HepG2 (cell line): ENCODE measurements around the gene EGF. TPM values are rescaled to one million over a fixed set of nuclear protein-coding genes. Genes with fewer than 3 reads are reported as not detected.

Experiments used
- ATAC-seq: fragments of 200-7000 bp; cut with Tn5 transposase; 3 replicates; pipeline ENCODE4 v1.9.1; 2020; ENCODE audit warnings: mild to moderate bottlenecking, moderate library complexity
- BruUV-seq: library from RNA; stranded (reverse); fragments of 400-500 nt; replicated peaks from 2 replicates; lab custom pipeline; 2021; lab: Mats Ljungman, UMichigan
- CTCF ChIA-PET: fragments of 300-600 bp; formaldehyde crosslinking; extraction: SDS; loops from one replicate; lab custom pipeline; 2021; ENCODE audit warnings: low total read pairs, inconsistent platforms, low intra/inter-chr PET ratio; lab: Yijun Ruan, JAX
- POLR2A ChIA-PET: fragments of 350-600 bp; sonication (Branson Sonifier 250); formaldehyde crosslinking; loops from one replicate; lab custom pipeline; 2020; ENCODE audit warnings: antibody characterized with exemption, inconsistent platforms; lab: Yijun Ruan, JAX
- DNase-seq: peaks from one replicate; pipeline ENCODE4 v3.0.0-alpha.2; 2015; ENCODE audit warnings: low spot score
- FAIRE-seq: peaks from 3 replicates; lab custom pipeline; 2011; peaks lifted over from hg19 to GRCh38; lab: Jason Lieb, UNC
- H2AFZ ChIP-seq: one replicate; pipeline ENCODE4 v1.6.1; 2011; ENCODE audit warnings: low read length, inconsistent platforms
- H3K27ac ChIP-seq: fragments of 300-600 bp; 3 replicates; pipeline ENCODE4 v1.8.0; 2011; ENCODE audit warnings: mixed run types, mild to moderate bottlenecking, mixed read lengths, low read length, inconsistent platforms; ENCODE audit not compliant: insufficient read depth; ENCODE audit errors: extremely low read length
- H3K27me3 ChIP-seq, 2 experiments: fragments of 200-600 bp in 1 of 2; 2 replicates in 1 of 2; 3 replicates in 1 of 2; pipeline versions ENCODE4 v1.6.0 to v1.8.0; 2011; ENCODE audit warnings: low read length in 2 of 2, mild to moderate bottlenecking in 2 of 2, moderate library complexity in 2 of 2, inconsistent platforms in 1 of 2; ENCODE audit not compliant: insufficient read depth in 2 of 2, control insufficient read depth in 1 of 2
- H3K36me3 ChIP-seq, 2 experiments: fragments of 200-600 bp in 1 of 2; replicated peaks in 1 of 2; 2 replicates in 1 of 2; 3 replicates in 1 of 2; pipeline versions ENCODE4 v1.5.1 to v1.8.0; 2011; ENCODE audit warnings: low read length in 2 of 2, inconsistent platforms in 1 of 2; ENCODE audit not compliant: insufficient read depth in 2 of 2, control insufficient read depth in 1 of 2
- H3K4me1 ChIP-seq: 2 replicates; pipeline ENCODE4 v1.5.1; 2012; ENCODE audit warnings: low read length, inconsistent platforms; ENCODE audit not compliant: insufficient read depth
- H3K4me2 ChIP-seq: 2 replicates; pipeline ENCODE4 v1.6.0; 2011; ENCODE audit warnings: low read depth, low read length, inconsistent platforms
- H3K4me3 ChIP-seq, 3 experiments: fragments of 200-600 bp in 1 of 3; sonication (generic), shearing (Covaris generic) in 1 of 3; replicated peaks in 1 of 3; 2 replicates each; pipeline ENCODE4 v1.5.1; 2011 to 2016; ENCODE audit warnings: low read length in 3 of 3, inconsistent platforms in 2 of 3, low read depth in 2 of 3, mild to moderate bottlenecking in 2 of 3, control low read depth in 1 of 3, mixed read lengths in 1 of 3; ENCODE audit not compliant: insufficient read depth in 1 of 3
- H3K79me2 ChIP-seq: one replicate; pipeline ENCODE4 v1.6.1; 2011; ENCODE audit warnings: low read length, inconsistent platforms; ENCODE audit not compliant: insufficient read depth
- H3K9ac ChIP-seq: 2 replicates; pipeline ENCODE4 v1.6.0; 2011; ENCODE audit warnings: mild to moderate bottlenecking, low read depth, low read length, inconsistent platforms; ENCODE audit not compliant: insufficient read depth
- H3K9me3 ChIP-seq: 2 replicates; pipeline ENCODE4 v1.5.1; 2012; ENCODE audit warnings: mild to moderate bottlenecking, low read length
- H4K20me1 ChIP-seq: 2 replicates; pipeline ENCODE4 v1.6.0; 2011; ENCODE audit warnings: inconsistent platforms, mild to moderate bottlenecking, low read length, moderate library complexity; ENCODE audit not compliant: insufficient read depth
- HIVEP1 ChIP-seq: sonication (generic); formaldehyde crosslinking; IDR thresholded peaks from 2 replicates; pipeline ENCODE4 v1.4.0; 2020; ENCODE audit warnings: mild to moderate bottlenecking, missing genetic modification reagents
- HNF1B ChIP-seq: sonication (generic); formaldehyde crosslinking; IDR thresholded peaks from 2 replicates; pipeline ENCODE4 v1.5.1; 2020; ENCODE audit warnings: mild to moderate bottlenecking, moderate library complexity, missing genetic modification reagents
- KDM3A ChIP-seq: IDR thresholded peaks from 2 replicates; pipeline ENCODE4 v1.6.1; 2018; ENCODE audit warnings: low read depth, missing compliant biosample characterization
- KDM6A ChIP-seq: IDR thresholded peaks from 2 replicates; pipeline ENCODE4 v1.6.1; 2016; ENCODE audit warnings: low read depth
- WIZ ChIP-seq: sonication (generic); formaldehyde crosslinking; IDR thresholded peaks from 2 replicates; pipeline ENCODE4 v1.5.1; 2020; ENCODE audit warnings: mild to moderate bottlenecking, missing genetic modification reagents
- YEATS4 ChIP-seq: sonication (generic); formaldehyde crosslinking; IDR thresholded peaks from 2 replicates; pipeline ENCODE4 v1.4.0; 2020; ENCODE audit warnings: missing genetic modification reagents, borderline replicate concordance
- ZKSCAN5 ChIP-seq: sonication (generic); formaldehyde crosslinking; IDR thresholded peaks from 2 replicates; pipeline ENCODE4 v1.5.1; 2020; ENCODE audit warnings: mild to moderate bottlenecking, missing genetic modification reagents
- ZNF660 ChIP-seq: sonication (generic); formaldehyde crosslinking; IDR thresholded peaks from 2 replicates; pipeline ENCODE4 v1.5.1; 2020; ENCODE audit warnings: mild to moderate bottlenecking, low read depth, missing genetic modification reagents, borderline replicate concordance
- ZNF720 ChIP-seq: sonication (generic); formaldehyde crosslinking; IDR thresholded peaks from 2 replicates; pipeline ENCODE4 v1.4.0; 2020; ENCODE audit warnings: missing genetic modification reagents
- ZNF879 ChIP-seq: sonication (generic); formaldehyde crosslinking; IDR thresholded peaks from 2 replicates; pipeline ENCODE4 v1.8.1; 2023; ENCODE audit warnings: missing genetic modification reagents
- WGBS: methylation state at CpG from one replicate; pipeline ENCODE4 v1.1.6; 2017; ENCODE audit warnings: low lambda C conversion rate; 5-methylcytosine and 5-hydroxymethylcytosine counted together
- in situ Hi-C: cut with HindIII; loops from 2 replicates; pipeline ENCODE4 v1.10.0; 2017; ENCODE audit warnings: low pct_unique_long_range_greater_than_20kb; ENCODE audit not compliant: extremely low pct_ligation_motif_present
- intact Hi-C: fragments of 100-400 bp; cut with micrococcal nuclease; formaldehyde crosslinking; loops from one replicate; pipeline ENCODE4 v1.10.0; 2022; ENCODE audit not compliant: unreplicated experiment
- polyA plus RNA-seq, 8 experiments: library from polyadenylated mRNA; depleted of rRNA in 3 of 8; stranded (reverse) in 7 of 8; unstranded in 1 of 8; fragments of >200 nt; fragmentation: Illumina TruSeq in 4 of 8; extraction: Trizol in 4 of 8; gene quantifications; 2 replicates each; pipeline versions ENCODE4 v1.2.1 to v1.2.3, GENCODE V29; 2011 to 2016; ENCODE audit warnings: low read depth in 4 of 8, missing spikeins in 1 of 8, mixed read lengths in 1 of 8; ENCODE audit not compliant: insufficient read depth in 1 of 8
- total RNA-seq, 5 experiments: library from RNA; depleted of rRNA; stranded (reverse); fragments of >200 nt; fragmentation: Illumina TruSeq; extraction: Trizol; gene quantifications; 2 replicates each; pipeline ENCODE4 v1.2.3, GENCODE V29; 2016; ENCODE audit warnings: low read depth in 1 of 5

The EGF gene
- total and polyA plus RNA-seq, 2 of the 13 experiments (the other 11 are each of a cell fraction or from before 2014, with no cell fraction given): 0.07 to 0.08 TPM

DNA sequence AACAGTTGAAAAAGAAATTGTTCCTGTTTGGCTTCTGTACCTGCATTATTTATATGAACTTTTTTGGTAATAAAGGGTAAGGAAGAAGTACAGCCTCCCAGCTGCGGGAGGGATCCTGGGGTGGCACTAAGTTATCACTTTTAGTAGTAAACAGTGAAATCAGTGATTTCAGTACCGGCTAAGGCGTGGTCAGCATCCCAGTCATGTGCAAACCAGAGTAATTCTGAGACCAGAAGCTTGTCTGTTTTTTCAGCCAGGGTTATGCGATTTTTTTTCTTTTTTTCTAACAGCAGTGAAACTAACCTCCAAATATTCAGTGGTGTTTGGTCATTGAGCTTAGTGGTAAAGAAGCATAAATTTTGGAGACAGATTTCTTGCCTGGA is 3.3 kb downstream of the EGF start (continued):
- TF ChIP-seq HNF1B (CRISPR knock-in tag): no peak
- TF ChIP-seq, all 625 proteins: peak for 0

- intact Hi-C loops: no loop called here
Measured at GRCh38 chr4:109921384-109921808, 8.7 kb downstream of the EGF start.

DNA sequence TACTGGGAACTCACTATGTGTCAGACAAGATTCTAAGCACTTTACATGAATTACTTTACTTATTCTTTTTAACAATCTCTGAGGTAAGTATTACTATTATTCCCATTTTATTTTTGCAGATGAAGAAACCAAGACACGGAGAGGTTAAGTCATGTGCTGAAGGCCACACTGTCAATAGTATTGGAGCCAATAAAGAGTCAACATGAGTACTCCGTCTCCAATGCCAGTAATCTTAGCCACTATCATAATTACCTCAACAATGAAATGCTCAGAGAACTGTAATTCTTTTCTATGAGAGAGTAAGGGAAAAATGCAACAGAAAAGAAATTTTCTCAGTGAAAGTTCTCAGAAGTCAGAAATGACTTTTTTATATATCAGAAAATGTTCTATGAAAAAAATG is 12.7 kb downstream of the EGF start:
- intact Hi-C loops: no loop called here
- TF ChIP-seq YEATS4 (CRISPR knock-in tag) (no peak), ZNF720 (no peak), ZNF879 (no peak)
- TF ChIP-seq, all 625 proteins: peak for 0

More at GRCh38 chr4:109921384-109921808, 8.7 kb downstream of the EGF start:
- no peak for FAIRE-seq
- no peak overlapping the region for H3K9ac ChIP-seq
- TF ChIP-seq ZNF660 (no peak), KDM3A (CRISPR knock-in tag) (no peak), KDM6A (CRISPR knock-in tag) (no peak), ZKSCAN5 (CRISPR knock-in tag) (no peak), WIZ (CRISPR knock-in tag) (no peak), HIVEP1 (CRISPR knock-in tag) (no peak)
- H3K4me2 ChIP-seq: no peak overlapping the region
- no peaks in the 10 kb centered on the region for H3K27me3 ChIP-seq
- no peak overlapping the region for H2AFZ ChIP-seq
- H4K20me1 ChIP-seq: no peaks in the 10 kb centered on the region
- ChIA-PET CTCF (no interaction called here), POLR2A (no interaction called here)
- no peaks in the 10 kb centered on the region for H3K79me2 ChIP-seq
- BruUV-seq: no TSS peak
- H3K4me3 ChIP-seq: no peak overlapping the region
- in situ Hi-C loops: no loop called here
- H3K9me3 ChIP-seq: no peaks in the 10 kb centered on the region
- WGBS: 0% methylated on average over 1 of the region's 1 CpG
- no peak for ATAC-seq
- no peak for DNase-seq
- no peak overlapping the region for H3K27ac ChIP-seq
- H3K36me3 ChIP-seq: no peaks in the 10 kb centered on the region
- no peaks in the 10 kb centered on the region for H3K4me1 ChIP-seq

More for the DNA sequence above, 12.7 kb downstream of the EGF start:
- in situ Hi-C loops: no loop called here
- Histone ChIP-seq H3K4me2 (no peak overlapping the region), H3K9ac (no peak overlapping the region), H4K20me1 (no peaks in the 10 kb centered on the region), H2AFZ (no peak overlapping the region), H3K36me3 (no peaks in the 10 kb centered on the region), H3K27ac (no peak overlapping the region), H3K79me2 (no peaks in the 10 kb centered on the region), H3K27me3 (no peaks in the 10 kb centered on the region), H3K4me3 (no peak overlapping the region), H3K4me1 (no peaks in the 10 kb centered on the region), H3K9me3 (no peaks in the 10 kb centered on the region)
- no peak for DNase-seq
- no TSS peak for BruUV-seq
- ATAC-seq: no peak
- WGBS: 52% methylated on average over 2 of the region's 2 CpGs
- POLR2A ChIA-PET: no interaction called here
- no peak for FAIRE-seq
- CTCF ChIA-PET: no interaction called here
